ENCODE measurements around the gene RNF38.
"Not testable (repeated sequence)": the region's sequence is repeated elsewhere in the genome, so short reads cannot be mapped to it uniquely, and the experiment has no call there.

DNA sequence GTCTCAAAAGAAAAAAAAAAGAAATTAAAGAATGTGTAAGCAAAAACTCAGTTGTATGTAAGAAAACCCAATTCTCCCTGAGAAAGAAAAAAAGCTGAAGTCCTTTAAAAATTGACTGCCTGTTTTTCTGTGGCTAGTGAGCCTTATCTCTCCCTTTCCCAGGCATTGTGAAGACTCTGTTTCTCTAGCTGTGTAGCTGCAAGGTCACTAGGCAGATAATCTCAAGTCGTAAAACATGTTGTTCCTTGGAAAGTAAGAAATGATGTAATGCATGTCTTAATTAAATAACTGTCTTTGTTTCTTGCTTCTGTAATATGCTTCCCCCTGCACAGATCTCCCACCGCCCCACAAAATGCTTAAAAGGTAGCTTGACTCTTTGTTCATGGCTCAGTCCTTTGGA is 95.7 kb downstream of the RNF38 start:
- not testable (repeated sequence) for TF ChIP-seq POLR2A, EP300 (IDR thresholded peaks at IDR 0.05)
- TF ChIP-seq, protein P1, sequence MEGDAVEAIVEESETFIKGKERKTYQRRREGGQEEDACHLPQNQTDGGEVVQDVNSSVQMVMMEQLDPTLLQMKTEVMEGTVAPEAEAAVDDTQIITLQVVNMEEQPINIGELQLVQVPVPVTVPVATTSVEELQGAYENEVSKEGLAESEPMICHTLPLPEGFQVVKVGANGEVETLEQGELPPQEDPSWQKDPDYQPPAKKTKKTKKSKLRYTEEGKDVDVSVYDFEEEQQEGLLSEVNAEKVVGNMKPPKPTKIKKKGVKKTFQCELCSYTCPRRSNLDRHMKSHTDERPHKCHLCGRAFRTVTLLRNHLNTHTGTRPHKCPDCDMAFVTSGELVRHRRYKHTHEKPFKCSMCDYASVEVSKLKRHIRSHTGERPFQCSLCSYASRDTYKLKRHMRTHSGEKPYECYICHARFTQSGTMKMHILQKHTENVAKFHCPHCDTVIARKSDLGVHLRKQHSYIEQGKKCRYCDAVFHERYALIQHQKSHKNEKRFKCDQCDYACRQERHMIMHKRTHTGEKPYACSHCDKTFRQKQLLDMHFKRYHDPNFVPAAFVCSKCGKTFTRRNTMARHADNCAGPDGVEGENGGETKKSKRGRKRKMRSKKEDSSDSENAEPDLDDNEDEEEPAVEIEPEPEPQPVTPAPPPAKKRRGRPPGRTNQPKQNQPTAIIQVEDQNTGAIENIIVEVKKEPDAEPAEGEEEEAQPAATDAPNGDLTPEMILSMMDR (IDR thresholded peaks at IDR 0.05): not testable (repeated sequence)
